NCI-H1436 treated with DMSO at 0.1 percent for 48 hours (cell line): ENCODE results near the gene TCHHL1.

ENCODE experiments used
- DNase-seq: peaks from one replicate; lab custom pipeline; 2025; lab: John Stamatoyannopoulos, UW

Gene TCHHL1

GRCh38 chr1:152038871-152039270 is 50.0 kb downstream of the TCHHL1 start:
- no peak for DNase-seq

DNA sequence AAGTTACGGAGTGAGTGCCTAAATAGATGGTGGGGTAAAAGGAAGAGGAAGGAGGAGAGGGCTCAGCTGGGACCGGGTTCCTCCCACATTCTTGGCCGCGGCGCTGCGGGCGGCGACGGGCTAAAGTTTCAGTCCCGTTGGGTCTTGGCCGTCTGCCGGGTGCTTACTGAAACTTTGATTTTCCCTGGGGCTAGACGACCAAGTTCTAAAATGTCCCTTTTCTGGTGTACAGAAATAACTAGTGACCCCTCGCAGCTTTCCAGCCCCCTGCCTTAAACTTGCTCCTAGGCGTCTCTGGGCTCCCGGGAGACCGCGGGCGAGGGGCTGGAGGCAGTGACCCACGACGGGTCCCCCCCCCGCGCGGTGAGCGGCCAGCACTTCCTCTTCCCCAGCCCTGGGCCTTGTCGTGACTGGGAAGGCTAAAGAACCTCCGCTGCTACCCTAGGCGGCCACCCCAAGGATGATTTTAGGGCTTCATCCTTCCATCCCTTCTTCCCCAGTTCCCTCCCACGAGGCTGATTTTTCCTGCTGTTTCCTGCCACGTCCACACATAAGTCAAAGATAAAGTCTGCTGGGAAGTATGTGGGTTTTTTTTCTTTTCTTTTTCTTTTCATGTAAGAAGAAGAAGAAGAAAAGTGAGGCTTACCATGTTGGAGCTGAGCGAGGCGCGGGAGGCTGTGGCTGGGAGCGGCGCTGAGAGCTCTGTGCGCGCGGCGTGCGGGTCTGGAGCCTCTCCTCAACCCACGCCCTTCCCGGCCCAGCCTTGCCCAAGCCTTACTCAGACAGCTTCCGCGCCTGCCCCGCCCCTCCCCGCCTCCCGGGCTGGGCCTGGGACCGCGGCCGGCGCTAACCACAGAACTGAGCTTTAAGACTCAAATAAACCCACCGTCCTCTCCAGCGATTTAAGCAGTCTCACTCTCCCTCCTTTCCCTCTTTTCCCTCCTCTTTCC is 52.3 kb downstream of the TCHHL1 start, which contains the start of gene S100A11:
S100A11 (minus strand) TSS at position 738 of the 950 bp plus-strand sequence; CDS start at position 649, 89 bp downstream.
- DNase-seq = no peak

- peak; percentile 85 for DNase-seq
Observed at GRCh38 chr1:152035539-152036266, 53.2 kb downstream of the TCHHL1 start.

DNA sequence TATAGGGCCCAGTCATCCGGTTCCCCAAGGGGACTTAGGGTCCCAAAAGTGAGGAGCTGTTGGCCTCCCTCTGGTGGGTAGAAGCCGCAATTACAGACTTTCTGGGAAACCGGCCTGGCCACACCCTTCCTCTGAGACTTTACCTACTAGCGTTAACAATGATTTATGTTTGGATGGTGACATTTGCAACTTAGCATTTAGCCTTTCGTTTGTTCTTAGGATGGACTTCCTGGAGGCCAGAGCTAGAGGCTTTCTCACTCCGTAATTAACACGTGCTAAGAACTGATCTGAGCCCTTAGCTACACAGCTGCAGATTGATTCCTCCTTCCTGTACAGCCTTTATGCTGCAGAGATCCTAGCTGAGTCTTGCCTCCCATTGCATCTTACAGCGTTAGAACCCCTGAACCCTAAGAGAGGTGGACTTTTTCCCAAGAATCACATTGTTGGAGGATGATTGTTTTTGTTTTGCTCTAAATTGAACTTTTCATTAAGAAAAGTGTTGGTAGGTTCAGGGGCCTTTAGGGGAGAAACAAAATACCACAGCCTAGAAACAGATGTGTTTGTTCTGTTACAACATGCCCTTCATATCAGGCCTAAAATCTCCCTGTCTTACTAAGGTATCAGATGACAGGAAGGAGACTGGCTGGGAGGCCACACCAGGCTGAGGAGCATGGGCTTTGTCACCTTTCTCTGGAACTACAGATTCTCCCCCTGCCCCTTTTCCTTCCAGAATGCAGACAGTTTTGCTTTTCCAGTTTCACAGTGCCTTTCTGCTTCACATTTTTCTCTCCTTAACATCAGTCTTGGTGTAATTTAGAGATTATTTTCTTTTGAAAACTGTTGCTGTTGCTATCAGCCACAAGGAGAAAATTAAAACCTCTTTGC is 54.0 kb downstream of the TCHHL1 start:
- DNase-seq = peak; percentile 85

GRCh38 chr1:152034324-152034653 is 54.6 kb downstream of the TCHHL1 start:
- DNase-seq = no peak
